Fibroblast of peridontal ligament (primary cell): ENCODE data around the gene DLGAP4.
"Not testable (repeated sequence)": the region's sequence is repeated elsewhere in the genome, so short reads cannot be mapped to it uniquely, and the experiment has no call there.

ENCODE experiments used
- DNase-seq: peaks from one replicate; pipeline ENCODE4 v3.0.0-alpha.2; 2010; ENCODE audit errors: extremely low read depth

Gene DLGAP4

DNA sequence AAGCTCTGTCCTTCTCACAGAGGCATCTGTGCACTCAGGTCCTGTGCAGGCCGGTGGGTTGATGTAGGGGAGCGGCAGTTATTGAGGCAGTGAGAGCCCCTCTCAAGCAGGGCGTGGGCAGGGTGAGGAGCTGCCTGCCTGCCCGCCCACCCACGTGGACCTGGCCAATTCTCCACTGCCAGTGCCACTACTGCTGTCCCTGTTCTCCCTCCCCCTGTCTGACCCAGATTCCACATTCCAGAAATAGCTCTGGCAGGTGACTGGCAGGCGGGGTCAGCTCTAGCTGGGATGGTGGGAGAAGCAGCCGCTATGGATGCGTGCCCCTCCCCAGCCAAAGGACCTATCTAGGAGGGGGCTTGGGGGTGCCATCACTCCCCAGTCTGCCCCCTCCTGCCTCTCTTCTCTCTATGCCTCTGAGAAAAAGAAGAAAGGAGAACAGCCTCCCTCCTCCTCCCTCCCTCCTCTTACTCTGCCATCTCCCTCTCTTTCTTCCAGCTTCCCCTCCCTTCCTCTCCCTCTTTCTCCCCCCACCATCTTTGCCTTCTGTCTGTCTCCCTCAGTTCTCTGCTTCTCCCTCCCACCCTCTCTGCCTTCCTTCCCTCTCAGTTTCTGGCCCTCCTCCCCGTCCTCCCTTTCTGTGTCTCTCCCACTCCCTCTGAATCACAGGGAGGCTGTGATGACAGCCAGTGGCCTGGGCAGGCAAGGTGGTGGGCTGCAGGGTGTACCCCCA lies 148.7 kb downstream of the DLGAP4 start:
- DNase-seq = no peak

DNA sequence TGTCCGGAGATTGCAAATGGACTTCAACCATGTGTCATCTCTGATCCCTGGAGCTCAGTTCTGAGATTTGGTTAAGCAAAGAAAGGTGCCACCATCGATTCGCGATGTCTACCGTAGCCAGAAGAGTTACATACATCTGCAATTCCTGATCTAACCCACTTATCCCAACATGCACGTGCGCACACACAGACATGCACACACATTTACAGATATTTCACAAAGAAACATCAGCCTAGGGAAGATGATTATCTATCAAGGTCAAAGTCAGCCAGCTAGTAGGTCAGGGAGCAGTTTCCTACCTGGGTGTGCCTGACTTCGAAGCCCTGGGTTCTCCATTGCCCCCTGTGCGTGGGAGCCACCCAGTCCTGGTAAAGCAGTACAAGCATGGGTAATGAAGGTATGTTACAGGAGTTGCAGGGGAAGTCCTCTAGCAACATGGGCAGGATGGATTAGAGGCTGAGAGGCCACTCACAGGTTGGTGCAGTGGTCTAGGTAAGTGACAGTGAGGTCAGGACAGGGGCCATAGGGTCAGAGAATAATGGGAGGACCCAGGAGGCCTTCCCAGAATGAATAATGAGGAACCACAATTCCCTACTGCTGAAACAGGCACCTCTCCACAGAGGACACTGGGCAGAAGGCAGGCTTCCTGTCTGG lies 150.0 kb downstream of the DLGAP4 start:
- DNase-seq = no peak

GRCh38 chr20:36460648-36461599 lies 154.8 kb downstream of the DLGAP4 start:
- DNase-seq = peak; percentile 80

DNA sequence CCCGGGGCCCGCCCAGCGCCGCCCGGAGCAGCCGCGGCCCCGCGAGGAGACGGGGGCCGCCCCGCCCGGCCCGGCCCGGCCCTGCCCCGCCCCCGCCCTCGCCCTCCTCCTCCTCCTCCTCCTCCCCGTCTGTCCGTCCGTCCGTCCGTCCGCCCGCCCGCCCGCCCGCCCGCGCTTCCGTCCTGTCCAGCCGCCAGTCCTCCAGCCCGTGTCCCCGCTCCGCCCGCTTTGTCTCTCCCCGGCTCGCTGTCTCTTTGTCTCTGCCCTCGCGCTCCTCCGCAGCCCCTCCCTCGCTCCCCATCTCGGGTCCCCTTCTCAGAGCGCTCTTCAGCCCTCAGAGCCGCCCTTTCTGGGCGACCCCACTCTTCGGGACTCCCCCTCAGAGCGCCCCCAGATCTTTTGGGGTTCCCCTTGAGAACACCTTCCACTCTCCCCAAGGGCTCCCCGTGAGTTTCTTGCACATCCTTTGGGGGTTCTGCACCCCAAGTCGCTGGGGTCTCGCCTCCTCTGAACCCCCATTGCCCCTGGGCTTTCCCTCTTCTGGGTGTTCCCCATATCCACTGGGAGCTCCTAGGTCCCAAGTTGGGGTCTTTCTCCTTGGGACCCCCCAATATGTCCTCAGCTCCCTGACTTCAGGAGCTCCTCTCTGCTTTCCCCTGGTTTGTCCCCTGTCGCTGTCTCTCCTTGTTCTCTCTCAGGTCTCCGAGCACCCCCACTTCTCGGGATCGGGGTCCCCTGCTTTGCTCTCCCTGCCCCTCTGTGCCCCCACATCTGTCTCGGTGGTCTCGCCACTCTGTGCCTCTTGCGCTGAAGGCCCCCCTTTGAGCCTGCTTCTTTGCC lies 155.7 kb downstream of the DLGAP4 start:
- DNase-seq = peak; percentile 29

- peak; percentile 61 for DNase-seq
These were observed 156.5 kb downstream of the DLGAP4 start for GRCh38 chr20:36462440-36463211.

DNA sequence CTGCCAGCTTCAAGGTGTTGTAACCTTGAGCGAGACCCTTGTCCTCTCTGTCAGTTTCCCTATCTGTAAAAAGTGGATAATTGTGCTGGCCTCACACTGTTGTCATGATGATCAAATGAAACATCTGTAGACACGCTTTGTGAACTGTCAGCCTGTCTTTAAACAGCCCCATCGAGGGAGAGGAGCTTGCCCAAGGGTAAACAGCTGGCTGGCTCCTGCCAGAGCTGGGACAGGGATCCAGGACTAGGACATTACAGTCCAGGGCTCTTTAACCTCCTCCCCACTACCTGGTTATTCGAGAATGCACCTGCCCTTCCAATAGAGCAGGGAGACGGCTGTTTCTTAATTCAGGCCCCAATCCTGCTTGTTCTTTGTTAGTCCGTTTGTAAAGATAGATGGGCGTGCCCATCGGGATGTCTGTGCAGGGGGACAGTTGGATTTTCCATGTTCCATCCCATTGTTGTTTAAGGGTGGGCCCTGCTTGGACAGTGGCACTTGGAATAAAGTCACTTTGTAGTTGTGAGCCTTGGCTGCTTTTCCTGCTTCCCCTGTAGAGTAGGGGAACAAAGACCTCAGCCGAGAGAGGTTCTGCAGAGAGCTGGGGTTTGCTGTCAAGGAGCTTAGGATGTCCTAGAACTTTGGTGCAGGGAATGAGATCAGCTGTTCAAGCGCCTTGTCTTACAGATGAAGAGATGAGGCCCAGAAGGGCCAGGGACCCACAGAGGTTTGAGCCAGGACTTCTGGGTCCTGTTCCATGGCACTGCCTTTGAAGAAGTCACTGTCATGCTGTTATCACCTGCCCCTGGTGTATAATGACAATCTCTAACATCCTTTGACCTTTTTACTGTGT lies 157.3 kb downstream of the DLGAP4 start:
- DNase-seq = no peak

DNA sequence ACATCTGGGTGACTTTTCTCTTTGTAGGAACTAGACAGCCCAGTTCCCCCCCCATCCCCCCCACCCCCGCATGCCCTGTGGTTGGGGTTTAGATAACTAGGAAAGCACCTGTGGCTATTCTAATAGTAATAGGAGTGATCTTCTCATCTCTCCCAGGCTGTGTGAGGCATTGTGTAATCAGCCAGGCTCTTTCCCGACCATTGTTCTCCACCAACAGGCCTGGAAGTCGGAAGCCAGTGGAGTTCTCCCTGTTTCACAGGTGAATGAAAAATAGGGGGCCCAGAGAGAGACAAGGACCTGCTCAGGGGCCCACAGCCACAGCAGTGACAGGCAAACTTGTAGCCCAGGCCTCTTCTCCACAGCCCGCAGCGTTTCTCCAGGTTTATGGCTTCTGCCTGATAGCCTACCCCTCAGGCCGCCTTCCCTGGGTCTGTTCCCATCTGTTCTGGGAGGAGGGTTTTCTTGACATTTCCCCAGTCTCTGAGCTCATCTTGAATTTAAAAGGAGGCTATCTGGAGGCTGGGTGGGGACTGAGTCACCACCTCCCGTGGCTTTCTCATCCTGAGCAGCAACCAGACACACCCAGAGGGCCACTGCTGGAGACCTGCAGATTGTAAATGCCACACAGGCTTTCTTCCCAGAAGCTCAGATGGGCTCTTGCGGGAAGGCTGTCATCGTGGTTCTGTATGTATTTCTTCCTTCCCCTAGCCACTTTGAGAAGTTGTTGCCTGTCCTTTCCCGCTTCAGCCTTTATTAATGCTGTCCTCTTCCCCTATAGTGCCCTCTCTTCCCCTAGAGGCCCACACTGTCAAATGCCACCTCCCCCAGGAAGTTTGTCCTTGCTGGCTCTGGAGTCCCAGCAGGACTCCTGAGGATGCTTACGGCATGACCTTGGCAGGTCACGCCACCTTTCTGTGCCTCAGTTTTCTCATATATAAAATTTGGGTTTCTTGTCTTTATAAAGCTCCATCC lies 159.3 kb downstream of the DLGAP4 start:
- DNase-seq = peak; percentile 83

GRCh38 chr20:36466089-36466488 lies 159.9 kb downstream of the DLGAP4 start:
- DNase-seq = no peak

DNA sequence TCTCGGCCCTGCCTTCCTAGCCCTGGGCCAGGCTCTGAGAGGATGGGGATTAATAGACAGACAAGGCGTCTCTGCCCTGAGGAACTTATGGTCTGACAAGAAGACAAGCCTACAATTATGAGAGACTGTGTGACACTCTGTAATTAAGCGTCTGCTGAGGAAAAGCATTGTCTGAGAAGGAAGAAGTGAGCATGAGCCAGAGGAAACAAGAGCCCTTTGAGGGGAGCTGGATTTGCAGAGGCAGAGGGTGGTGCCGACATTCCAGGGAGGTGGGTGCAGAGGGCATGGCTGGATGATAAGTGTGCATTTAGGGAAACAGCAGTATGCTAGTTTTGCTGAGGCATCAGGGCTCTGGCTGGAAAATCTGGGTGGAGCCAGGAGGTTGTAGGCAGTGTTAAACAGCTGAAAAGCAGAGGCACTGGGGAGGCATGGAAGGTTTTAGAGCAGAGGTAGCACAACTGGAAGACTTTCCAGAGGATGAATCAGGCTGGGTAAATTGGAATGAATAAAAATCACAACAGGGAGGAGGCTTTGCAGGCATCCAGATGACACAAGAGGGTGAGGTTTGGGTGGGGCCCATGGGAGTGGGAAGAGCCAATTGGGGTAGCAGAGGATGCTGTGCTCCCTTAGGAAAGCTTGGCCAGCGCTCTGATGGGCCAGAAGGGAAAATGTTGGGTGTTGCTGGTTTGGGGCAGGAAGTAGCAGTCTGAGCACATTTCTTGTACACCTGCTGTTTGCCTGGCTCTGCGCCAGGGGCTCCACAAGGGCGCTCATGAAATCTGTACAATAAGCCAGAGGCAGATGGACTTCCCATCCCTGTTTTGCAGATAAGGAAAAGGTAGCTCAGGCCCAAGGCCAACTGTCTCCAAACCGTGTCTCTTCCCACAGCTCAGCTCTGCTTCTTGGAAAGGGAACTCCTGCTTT lies 161.2 kb downstream of the DLGAP4 start:
- DNase-seq = peak; percentile 38

DNA sequence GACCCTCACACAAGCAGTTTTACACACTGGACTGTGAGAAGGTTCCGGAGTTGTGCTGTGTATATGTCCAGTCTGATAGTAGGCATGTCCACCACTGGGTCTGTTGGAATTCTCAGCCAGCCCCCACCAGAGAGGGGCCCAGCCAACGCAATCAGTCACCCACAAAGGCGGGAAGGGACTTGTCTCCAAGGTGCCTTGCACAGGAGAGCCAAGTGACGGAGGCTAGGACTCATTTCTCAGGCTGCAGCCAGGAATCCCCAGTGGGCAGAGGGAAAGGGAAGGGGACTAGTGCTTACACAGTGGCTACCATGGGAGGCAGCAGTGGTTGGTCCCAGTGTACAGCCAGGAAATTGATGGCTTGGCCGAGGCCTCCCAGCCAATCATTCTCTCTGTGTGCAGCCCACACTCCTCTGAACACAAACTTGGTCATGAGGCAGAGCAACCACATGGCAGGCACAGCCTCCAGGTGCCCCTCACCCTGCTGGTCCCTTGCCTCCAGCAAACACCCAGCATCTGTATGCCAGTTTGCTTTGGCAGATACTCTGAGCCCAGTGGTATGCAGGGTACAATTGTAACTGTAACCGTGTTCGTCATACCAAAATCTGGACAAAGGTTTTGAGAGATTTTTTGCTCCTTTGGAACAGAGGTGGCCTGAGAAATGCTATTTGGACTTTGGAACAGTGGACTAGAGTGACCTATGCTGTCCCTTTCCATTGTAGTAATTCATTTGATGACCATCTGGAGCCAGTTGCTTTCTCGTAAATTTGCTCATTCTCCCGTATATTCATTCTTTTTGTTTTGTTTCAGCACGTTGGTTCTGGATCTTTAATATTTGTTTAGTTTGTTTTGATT lies 162.2 kb downstream of the DLGAP4 start:
- no peak for DNase-seq

DNA sequence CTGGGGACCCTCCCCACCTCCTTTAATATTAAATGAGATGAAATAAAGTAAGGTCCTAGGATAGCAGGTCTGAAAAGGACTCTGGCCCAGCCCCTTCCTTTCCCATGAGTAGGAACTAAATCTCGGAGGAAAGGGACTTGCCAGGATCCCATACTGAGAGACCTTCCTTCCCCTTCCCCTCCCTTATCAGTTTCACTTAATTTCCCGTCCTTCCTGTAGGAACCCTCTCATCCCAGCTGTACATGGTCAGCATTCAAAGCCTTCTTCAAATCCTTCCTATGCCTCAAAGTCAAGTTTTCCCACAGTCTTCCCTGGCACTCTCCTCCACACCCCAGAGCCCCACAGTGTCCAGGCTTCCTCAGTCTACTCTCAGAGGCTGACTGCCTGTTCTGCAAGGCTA lies 163.8 kb downstream of the DLGAP4 start:
- DNase-seq = no peak

- DNase-seq = no peak
These were observed 165.9 kb downstream of the DLGAP4 start for GRCh38 chr20:36471885-36472636.

DNA sequence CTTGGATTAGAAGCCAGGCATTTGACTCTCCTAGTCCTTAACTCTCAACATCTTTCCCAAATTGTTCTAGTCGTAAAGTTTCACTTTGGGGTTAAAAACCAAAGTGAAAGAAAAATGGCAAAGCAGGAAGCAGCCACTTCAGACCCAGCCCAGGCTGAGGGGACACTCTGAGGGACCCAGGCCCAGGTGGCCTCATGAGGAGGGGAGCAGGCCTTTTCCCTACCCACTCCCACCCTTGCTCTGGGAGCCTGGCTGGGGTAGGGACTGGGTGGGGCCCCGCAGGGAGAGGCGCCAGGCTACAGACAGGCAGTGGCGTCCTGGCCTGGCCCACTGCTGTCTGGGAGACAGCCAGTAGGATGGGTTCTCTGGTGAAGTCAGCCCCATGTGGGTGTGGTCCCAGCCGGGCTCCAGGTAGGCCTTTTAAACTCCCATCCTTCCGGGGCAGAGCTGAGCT lies 166.5 kb downstream of the DLGAP4 start:
- DNase-seq = no peak

DNA sequence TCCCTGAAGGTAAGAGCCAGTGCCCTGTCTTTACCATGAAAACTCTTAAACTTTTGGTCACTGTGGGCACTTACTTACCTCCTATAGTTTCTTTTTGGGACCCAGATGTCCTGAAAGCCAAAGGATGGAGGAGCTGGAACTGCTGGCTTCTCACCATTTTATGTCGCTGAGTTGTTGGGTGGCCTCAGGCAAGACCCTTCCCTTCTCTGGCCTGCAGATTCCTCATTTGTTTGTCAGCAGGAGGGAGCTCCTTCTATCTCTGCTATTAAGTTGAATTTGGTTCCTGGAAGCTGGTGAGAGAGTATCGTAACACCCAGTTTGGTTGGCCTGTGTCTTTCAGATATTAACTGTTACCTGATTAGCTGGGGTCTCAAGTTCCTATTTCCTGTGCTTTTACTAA lies 167.0 kb downstream of the DLGAP4 start:
- no peak for DNase-seq

GRCh38 chr20:36474563-36474962 lies 168.4 kb downstream of the DLGAP4 start:
- DNase-seq = no peak

- DNase-seq = not testable (repeated sequence)
These were observed 168.9 kb downstream of the DLGAP4 start for GRCh38 chr20:36475054-36475453.
